Upper lobe of left lung (tissue), 4 donors: ENCODE results near the gene ITM2C.

ENCODE experiments used
- EP300 ChIP-seq, 4 donors: sonication (generic); formaldehyde crosslinking; IDR thresholded peaks; one replicate each; pipeline ENCODE4 v1.5.1; 2017; ENCODE audit warnings: antibody characterized with exemption in 4 of 4, control low read depth in 2 of 4
- POLR2AphosphoS5 ChIP-seq, 2 donors: sonication (generic); formaldehyde crosslinking; IDR thresholded peaks; one replicate each; pipeline ENCODE4 v1.5.1; 2017; ENCODE audit warnings: antibody characterized with exemption in 2 of 2

DNA sequence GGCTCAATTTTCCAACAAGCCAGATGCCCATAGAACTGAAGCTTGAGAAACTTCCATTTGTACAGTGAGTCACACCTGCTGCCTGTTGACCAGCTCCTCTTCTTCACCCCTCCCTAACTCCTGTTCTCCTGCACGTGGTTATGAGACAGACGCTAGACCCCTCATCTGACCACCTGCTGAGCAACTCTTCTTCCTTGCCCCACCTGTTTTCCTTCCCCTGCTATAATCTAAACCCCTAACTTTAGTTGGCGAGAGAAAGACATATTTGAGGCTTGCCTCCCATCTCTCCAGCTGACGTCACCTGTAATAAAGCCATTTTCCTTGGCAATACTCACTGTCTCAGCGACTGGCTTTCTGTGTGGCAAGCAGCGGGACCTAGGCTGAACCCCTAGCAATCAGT lies 22.3 kb upstream of the ITM2C start:
- no peak for TF ChIP-seq EP300 (IDR thresholded peaks at IDR 0.05)
- TF ChIP-seq POLR2AphosphoS5 (IDR thresholded peaks at IDR 0.05) = no peak
